ENCODE data around the gene CALML5. TPM values are rescaled to one million over a fixed set of nuclear protein-coding genes. Genes with fewer than 3 reads are reported as not detected.

The CALML5 gene
- total and polyA plus RNA-seq, 9 of the 15 experiments (the other 6 are each of a cell fraction or from before 2014, with no cell fraction given), result not detected

DNA sequence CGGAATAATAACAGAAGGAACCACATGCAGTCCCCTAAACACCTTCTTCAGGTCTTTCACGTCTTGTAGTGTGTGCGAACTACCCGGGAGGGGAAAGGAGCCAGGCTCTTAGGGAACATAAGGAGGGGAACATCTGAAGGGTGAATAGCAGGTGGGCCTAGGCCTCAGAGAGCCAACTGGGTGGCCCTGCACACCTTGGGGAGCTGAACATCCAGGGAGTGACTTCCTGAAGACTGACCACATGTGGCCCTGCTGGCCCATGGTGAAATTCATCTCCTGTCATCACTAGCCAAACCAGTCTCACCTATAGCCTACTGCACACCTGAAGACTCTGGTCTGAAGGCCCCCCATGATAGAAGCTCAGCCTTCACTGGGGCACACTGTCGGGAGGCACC lies 31.0 kb upstream of the CALML5 start:
- FAIRE-seq, result no peak

More for the DNA sequence above, 31.0 kb upstream of the CALML5 start:
- Histone ChIP-seq H4K20me1 (replicated peaks; ENCODE audit: control insufficient read depth, insufficient read depth, low read length) (no peaks in the 10 kb centered on the region), H3K4me2 (ENCODE audit: insufficient read depth, low read length) (no peak overlapping the region), H3K9ac (ENCODE audit: insufficient read depth in 1 of 2, low read depth in 2 of 2, low read length in 2 of 2) (no peak overlapping the region), H3K4me1 (replicated peaks in 1 of 2; ENCODE audit: control insufficient read depth in 2 of 2, insufficient read depth in 2 of 2, low read length in 2 of 2) (peaks cover 8 to 27% of the 10 kb centered on the region in 2 experiments; a peak in 3 of 5 replicates), H3K79me2 (ENCODE audit: control insufficient read depth, insufficient read depth, low read length) (no peaks in the 10 kb centered on the region), H2AFZ (ENCODE audit: low read depth, low read length) (no peak overlapping the region), H3K27ac (ENCODE audit: extremely low read depth, low read depth, low read length) (no peak overlapping the region), H3K27me3 (ENCODE audit: control insufficient read depth in 2 of 2, insufficient read depth in 2 of 2, low read length in 2 of 2) (no peaks in the 10 kb centered on the region), H3K9me1 (ENCODE audit: control insufficient read depth, insufficient read depth, low read length) (no peaks in the 10 kb centered on the region), H3K4me3 (no peak overlapping the region), H3K36me3 (ENCODE audit: control insufficient read depth, insufficient read depth, low read length) (no peaks in the 10 kb centered on the region), H3K9me3 (replicated peaks; ENCODE audit: control insufficient read depth, insufficient read depth, low read depth, low read length) (no peaks in the 10 kb centered on the region)
- CTCF ChIA-PET (ENCODE audit: low intra/inter-chr PET ratio), result no interaction called here
- in situ Hi-C loops (cut with MboI) (no loop called here), intact Hi-C loops (cut with micrococcal nuclease) (no loop called here)
- 73% methylated on average over 5 of the region's 5 CpGs for WGBS (ENCODE audit: insufficient coverage, low coverage, missing lambda C conversion rate)
- no peak for TF ChIP-seq EP300 (IDR thresholded peaks at IDR 0.05; ENCODE audit: low read length)
- TF ChIP-seq PTRF (tag; IDR thresholded peaks at IDR 0.05), result no peak
- TF ChIP-seq BACH1 (tag; IDR thresholded peaks at IDR 0.05), result no peak
- TF ChIP-seq, protein P1, sequence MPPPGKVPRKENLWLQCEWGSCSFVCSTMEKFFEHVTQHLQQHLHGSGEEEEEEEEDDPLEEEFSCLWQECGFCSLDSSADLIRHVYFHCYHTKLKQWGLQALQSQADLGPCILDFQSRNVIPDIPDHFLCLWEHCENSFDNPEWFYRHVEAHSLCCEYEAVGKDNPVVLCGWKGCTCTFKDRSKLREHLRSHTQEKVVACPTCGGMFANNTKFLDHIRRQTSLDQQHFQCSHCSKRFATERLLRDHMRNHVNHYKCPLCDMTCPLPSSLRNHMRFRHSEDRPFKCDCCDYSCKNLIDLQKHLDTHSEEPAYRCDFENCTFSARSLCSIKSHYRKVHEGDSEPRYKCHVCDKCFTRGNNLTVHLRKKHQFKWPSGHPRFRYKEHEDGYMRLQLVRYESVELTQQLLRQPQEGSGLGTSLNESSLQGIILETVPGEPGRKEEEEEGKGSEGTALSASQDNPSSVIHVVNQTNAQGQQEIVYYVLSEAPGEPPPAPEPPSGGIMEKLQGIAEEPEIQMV (tag; conservative IDR thresholded peaks at IDR 0.05; ENCODE audit: low read depth), result no peak
- POLR2A ChIA-PET, result interaction anchor here (0.6 to 1.1 kb wide), 3 partner anchors 24 to 360 kb away, joined by 3 to 5 read pairs (median 4); partner anchors contain the start of genes ANKRD16 and FBH1
- no TSS peak for BruUV-seq (replicated peaks)
- no peak for ATAC-seq
- no peak for DNase-seq (ENCODE audit: extremely low read depth in 1 of 4, low spot score in 3 of 4)
